ENCODE results near the gene IQCF6.

Gene IQCF6

GRCh38 chr3:51779137-51779536, at the start of gene IQCF6:
TSS of gene IQCF6 (minus strand) at chr3:51779237. CDS start at chr3:51779224, 13 bp downstream.
- DNase-seq (ENCODE audit: low read depth): no peak
- H3K4me3 ChIP-seq (ENCODE audit: low read depth, low read length): no peak within 1 kb of the TSS
- TF ChIP-seq POLR2A (IDR thresholded peaks at IDR 0.05; ENCODE audit: extremely low read depth, insufficient read length) (no peak), MAX (IDR thresholded peaks at IDR 0.05; ENCODE audit: low read depth, low read length) (no peak), MYC (IDR thresholded peaks at IDR 0.05; ENCODE audit: low read depth, low read length) (no peak)
- TF ChIP-seq, protein P1, sequence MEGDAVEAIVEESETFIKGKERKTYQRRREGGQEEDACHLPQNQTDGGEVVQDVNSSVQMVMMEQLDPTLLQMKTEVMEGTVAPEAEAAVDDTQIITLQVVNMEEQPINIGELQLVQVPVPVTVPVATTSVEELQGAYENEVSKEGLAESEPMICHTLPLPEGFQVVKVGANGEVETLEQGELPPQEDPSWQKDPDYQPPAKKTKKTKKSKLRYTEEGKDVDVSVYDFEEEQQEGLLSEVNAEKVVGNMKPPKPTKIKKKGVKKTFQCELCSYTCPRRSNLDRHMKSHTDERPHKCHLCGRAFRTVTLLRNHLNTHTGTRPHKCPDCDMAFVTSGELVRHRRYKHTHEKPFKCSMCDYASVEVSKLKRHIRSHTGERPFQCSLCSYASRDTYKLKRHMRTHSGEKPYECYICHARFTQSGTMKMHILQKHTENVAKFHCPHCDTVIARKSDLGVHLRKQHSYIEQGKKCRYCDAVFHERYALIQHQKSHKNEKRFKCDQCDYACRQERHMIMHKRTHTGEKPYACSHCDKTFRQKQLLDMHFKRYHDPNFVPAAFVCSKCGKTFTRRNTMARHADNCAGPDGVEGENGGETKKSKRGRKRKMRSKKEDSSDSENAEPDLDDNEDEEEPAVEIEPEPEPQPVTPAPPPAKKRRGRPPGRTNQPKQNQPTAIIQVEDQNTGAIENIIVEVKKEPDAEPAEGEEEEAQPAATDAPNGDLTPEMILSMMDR (IDR thresholded peaks at IDR 0.05; ENCODE audit: low read depth, low read length): no peak

- TF ChIP-seq, protein P1 (IDR thresholded peaks at IDR 0.05; ENCODE audit: low read depth, low read length): no peak
- no peak for TF ChIP-seq MAX (IDR thresholded peaks at IDR 0.05; ENCODE audit: low read depth, low read length)
- TF ChIP-seq POLR2A (IDR thresholded peaks at IDR 0.05; ENCODE audit: extremely low read depth, insufficient read length): no peak
- no peak for TF ChIP-seq MYC (IDR thresholded peaks at IDR 0.05; ENCODE audit: low read depth, low read length)
- DNase-seq (ENCODE audit: low read depth): no peak
- H3K4me3 ChIP-seq (ENCODE audit: low read depth, low read length): no peak overlapping the region
Measured at GRCh38 chr3:51828297-51828696, 49.3 kb upstream of the IQCF6 start.

- DNase-seq (ENCODE audit: low read depth): peak; percentile 46
- TF ChIP-seq MYC (IDR thresholded peaks at IDR 0.05; ENCODE audit: low read depth, low read length): no peak
- TF ChIP-seq, protein P1 (IDR thresholded peaks at IDR 0.05; ENCODE audit: low read depth, low read length): peak; percentile 51
- TF ChIP-seq POLR2A (IDR thresholded peaks at IDR 0.05; ENCODE audit: extremely low read depth, insufficient read length): no peak
- no peak for TF ChIP-seq MAX (IDR thresholded peaks at IDR 0.05; ENCODE audit: low read depth, low read length)
- H3K4me3 ChIP-seq (ENCODE audit: low read depth, low read length): no peak overlapping the region
Measured at GRCh38 chr3:51819709-51820406, 40.8 kb upstream of the IQCF6 start.

GRCh38 chr3:51819151-51819550, 40.1 kb upstream of the IQCF6 start:
- DNase-seq (ENCODE audit: low read depth): no peak
- no peak overlapping the region for H3K4me3 ChIP-seq (ENCODE audit: low read depth, low read length)
- TF ChIP-seq POLR2A (IDR thresholded peaks at IDR 0.05; ENCODE audit: extremely low read depth, insufficient read length) (no peak), MAX (IDR thresholded peaks at IDR 0.05; ENCODE audit: low read depth, low read length) (no peak), MYC (IDR thresholded peaks at IDR 0.05; ENCODE audit: low read depth, low read length) (no peak)
- TF ChIP-seq, protein P1 (IDR thresholded peaks at IDR 0.05; ENCODE audit: low read depth, low read length): no peak

GRCh38 chr3:51817375-51817774, 38.3 kb upstream of the IQCF6 start:
- no peak overlapping the region for H3K4me3 ChIP-seq (ENCODE audit: low read depth, low read length)
- TF ChIP-seq, protein P1 (IDR thresholded peaks at IDR 0.05; ENCODE audit: low read depth, low read length): no peak
- TF ChIP-seq MYC (IDR thresholded peaks at IDR 0.05; ENCODE audit: low read depth, low read length): no peak
- no peak for TF ChIP-seq POLR2A (IDR thresholded peaks at IDR 0.05; ENCODE audit: extremely low read depth, insufficient read length)
- TF ChIP-seq MAX (IDR thresholded peaks at IDR 0.05; ENCODE audit: low read depth, low read length): no peak
- DNase-seq (ENCODE audit: low read depth): no peak

Measured in NB4 (cell line).